HCT116 (cell line): ENCODE data around the gene RTL10. TPM values are rescaled to one million over a fixed set of nuclear protein-coding genes. Genes with fewer than 3 reads are reported as not detected.

Source experiments
- ATAC-seq: fragments of 200-7000 bp; cut with Tn5 transposase; 2 replicates; pipeline ENCODE4 v1.9.1; 2020; ENCODE audit warnings: mild to moderate bottlenecking, moderate library complexity
- BruUV-seq: library from RNA; stranded (reverse); fragments of 400-500 nt; replicated peaks from 2 replicates; lab custom pipeline; 2021; lab: Mats Ljungman, UMichigan
- CTCF ChIA-PET: fragments of 300-600 bp; sonication (Branson Sonifier 250); formaldehyde crosslinking; loops from one replicate; lab custom pipeline; 2021; ENCODE audit warnings: antibody characterized with exemption; lab: Charles Lee
- POLR2A ChIA-PET: fragments of 300-600, 350-600 bp; sonication (Branson Sonifier 250); formaldehyde crosslinking; loops from one replicate; lab custom pipeline; 2021; ENCODE audit warnings: antibody characterized with exemption; lab: Charles Lee
- RAD21 ChIA-PET, 2 experiments: fragments of 300-600 bp; sonication (Branson Sonifier 250); formaldehyde crosslinking; loops; one replicate each; lab custom pipeline; 2023; ENCODE audit warnings: low total read pairs in 2 of 2; ENCODE audit not compliant: uncharacterized antibody in 2 of 2, unreplicated experiment in 2 of 2, low non-redundant PET in 1 of 2; lab: Charles Lee
- DNase-seq: peaks from one replicate; pipeline ENCODE4 v3.0.0-alpha.2; 2010; ENCODE audit warnings: low read depth, low spot score
- H2AFZ ChIP-seq: fragments of 200-600 bp; shearing (Covaris generic), sonication (generic); 2 replicates; pipeline ENCODE4 v1.6.1; 2017; ENCODE audit warnings: low read depth, mixed run types, mixed read lengths, antibody characterized with exemption, low read length; ENCODE audit not compliant: poor library complexity, severe bottlenecking
- H3K27ac ChIP-seq: 2 replicates; pipeline ENCODE4 v1.5.1; 2012; ENCODE audit warnings: low read depth, low read length
- H3K27me3 ChIP-seq: fragments of 200-600 bp; sonication (generic); 2 replicates; pipeline ENCODE4 v1.6.1; 2016; ENCODE audit warnings: mixed run types, low read length, mixed read lengths; ENCODE audit not compliant: insufficient read depth
- H3K36me3 ChIP-seq, 2 experiments: fragments of 200-500 bp in 1 of 2; fragments of 200-600 bp in 1 of 2; sonication (Bioruptor generic) in 1 of 2; sonication (generic) in 1 of 2; 2 replicates each; pipeline versions ENCODE4 v1.5.1 to v1.6.1; 2014 to 2016; ENCODE audit warnings: low read length in 2 of 2, inconsistent platforms in 1 of 2, mixed read lengths in 1 of 2, mixed run types in 1 of 2; ENCODE audit not compliant: insufficient read depth in 2 of 2, control insufficient read depth in 1 of 2
- H3K4me1 ChIP-seq, 2 experiments: fragments of 200-600 bp in 1 of 2; sonication (generic) in 1 of 2; 2 replicates each; pipeline versions ENCODE4 v1.5.1 to v1.6.1; 2012 to 2017; ENCODE audit warnings: low read length in 2 of 2, inconsistent platforms in 1 of 2, mild to moderate bottlenecking in 1 of 2, mixed read lengths in 1 of 2, mixed run types in 1 of 2, moderate library complexity in 1 of 2; ENCODE audit not compliant: insufficient read depth in 2 of 2, control insufficient read depth in 1 of 2
- H3K4me2 ChIP-seq: fragments of 200-600 bp; sonication (generic); 2 replicates; pipeline ENCODE4 v1.6.1; 2017; ENCODE audit warnings: mixed run types, low read length, mixed read lengths
- H3K4me3 ChIP-seq, 2 experiments: fragments of 200-600 bp in 1 of 2; sonication (generic) in 1 of 2; replicated peaks in 1 of 2; 2 replicates each; pipeline ENCODE4 v1.5.1; 2011 to 2016; ENCODE audit warnings: low read length in 2 of 2, control low read depth in 1 of 2, low read depth in 1 of 2, mild to moderate bottlenecking in 1 of 2, mixed read lengths in 1 of 2, mixed run types in 1 of 2
- H3K79me2 ChIP-seq: fragments of 200-600 bp; sonication (generic); 2 replicates; pipeline ENCODE4 v1.6.1; 2017; ENCODE audit warnings: mild to moderate bottlenecking, mixed run types, low read length, moderate library complexity, mixed read lengths; ENCODE audit not compliant: insufficient read depth
- H3K9ac ChIP-seq: fragments of 200-600 bp; sonication (generic); 2 replicates; pipeline ENCODE4 v1.6.1; 2016; ENCODE audit warnings: low read length, mixed read lengths
- H3K9me2 ChIP-seq: fragments of 200-600 bp; sonication (generic), shearing (Covaris generic); 2 replicates; pipeline ENCODE4 v1.6.1; 2017; ENCODE audit warnings: mixed run types, mild to moderate bottlenecking, moderate library complexity; ENCODE audit not compliant: insufficient read depth
- H3K9me3 ChIP-seq, 2 experiments: fragments of 200-500 bp in 1 of 2; fragments of 200-600 bp in 1 of 2; sonication (Bioruptor generic) in 1 of 2; sonication (generic) in 1 of 2; 2 replicates each; pipeline ENCODE4 v1.6.1; 2014 to 2017; ENCODE audit warnings: low read length in 2 of 2, mixed read lengths in 2 of 2, inconsistent platforms in 1 of 2, low read depth in 1 of 2, mild to moderate bottlenecking in 1 of 2, mixed run types in 1 of 2, moderate library complexity in 1 of 2; ENCODE audit not compliant: control insufficient read depth in 1 of 2, insufficient read depth in 1 of 2
- H4K20me1 ChIP-seq: fragments of 200-600 bp; sonication (generic), shearing (Covaris generic); 2 replicates; pipeline ENCODE4 v1.6.1; 2017; ENCODE audit warnings: mixed run types, mild to moderate bottlenecking, moderate library complexity; ENCODE audit not compliant: insufficient read depth
- CTCF ChIP-seq, 3 experiments: fragments of 200-600 bp in 1 of 3; sonication (generic) in 1 of 3; IDR thresholded peaks in 2 of 3; conservative IDR thresholded peaks in 1 of 3; 2 replicates each; pipeline ENCODE4 v1.5.1; 2012 to 2017; ENCODE audit warnings: low read depth in 2 of 3, low read length in 2 of 3, antibody characterized with exemption in 1 of 3, borderline replicate concordance in 1 of 3, control low read depth in 1 of 3, mild to moderate bottlenecking in 1 of 3, mixed read lengths in 1 of 3, mixed run types in 1 of 3, moderate library complexity in 1 of 3; ENCODE audit not compliant: insufficient read depth in 1 of 3
- EGR1 ChIP-seq: IDR thresholded peaks from 2 replicates; pipeline ENCODE4 v1.6.1; 2012; ENCODE audit warnings: low read depth
- POLR2AphosphoS5 ChIP-seq: IDR thresholded peaks from 2 replicates; pipeline ENCODE4 v1.6.1; 2011; ENCODE audit warnings: mild to moderate bottlenecking, low read depth, low read length, moderate library complexity
- intact Hi-C: fragments of 100-400 bp; cut with micrococcal nuclease; formaldehyde crosslinking; loops from 2 replicates; pipeline ENCODE4 v1.10.0; 2022
- total RNA-seq: library from RNA; stranded (reverse); gene quantifications from one replicate; pipeline ENCODE4 v1.2.1, GENCODE V29; 2021; ENCODE audit not compliant: unreplicated experiment

The RTL10 gene
- total RNA-seq, 1 experiment from 2014 or later: 24.6 TPM

- no peak for TF ChIP-seq CTCF (IDR thresholded peaks at IDR 0.05 in 2 of 3, conservative IDR thresholded peaks at IDR 0.05 in 1 of 3; ENCODE audit: borderline replicate concordance in 1 of 3, insufficient read depth in 1 of 3, low read depth in 2 of 3, low read length in 2 of 3)
- TF ChIP-seq EGR1: peak; percentile 81
- TF ChIP-seq POLR2AphosphoS5: no peak
- peak overlapping the region in 1 of 2 experiments; percentile 24; a peak in 1 of 4 replicates for H3K4me3 ChIP-seq
- CTCF ChIA-PET: no interaction called here
- no peaks in the 10 kb centered on the region for H3K36me3 ChIP-seq
- H2AFZ ChIP-seq: no peak overlapping the region
- no peaks in the 10 kb centered on the region for H3K27me3 ChIP-seq
- H3K79me2 ChIP-seq: no peaks in the 10 kb centered on the region
- ATAC-seq (peak; percentile 78), DNase-seq (no peak)
- H3K9me3 ChIP-seq: no peaks in the 10 kb centered on the region
- peaks cover 17 to 25% of the 10 kb centered on the region in 2 experiments for H3K4me1 ChIP-seq
- intact Hi-C loops: no loop called here
- peak overlapping the region; percentile 35 for H3K9ac ChIP-seq
- POLR2A ChIA-PET: interaction anchor here (0.7 kb wide), 1 partner anchor 13 kb away, joined by 3 read pairs; no protein-coding TSS in a partner anchor
- RAD21 ChIA-PET: no interaction called here
- BruUV-seq: no TSS peak
- H3K4me2 ChIP-seq: peak overlapping the region; percentile 73
- H3K9me2 ChIP-seq: no peaks in the 10 kb centered on the region
- 0 out of 2 replicates have a peak overlapping the region, but pooled peaks have one; percentile 22 for H3K27ac ChIP-seq
- H4K20me1 ChIP-seq: no peaks in the 10 kb centered on the region
Observed at GRCh38 chr22:19891317-19892256, 36.9 kb upstream of the RTL10 start.
